Measurements from ENCODE around the gene SMG6.

- TF ChIP-seq CTCF (CRISPR knock-in tag; IDR thresholded peaks at IDR 0.05): no peak
- no peak for TF ChIP-seq POLR2AphosphoS5 (IDR thresholded peaks at IDR 0.05; ENCODE audit: low read depth, low read length)
- TF ChIP-seq MYC (CRISPR knock-in tag; IDR thresholded peaks at IDR 0.05; ENCODE audit: borderline replicate concordance): no peak
- TF ChIP-seq REST (IDR thresholded peaks at IDR 0.05; ENCODE audit: borderline replicate concordance in 1 of 2, low read depth in 1 of 2, low read length in 2 of 2): no peak
- no peak for TF ChIP-seq ZSCAN31 (CRISPR knock-in tag; IDR thresholded peaks at IDR 0.05; ENCODE audit: low read depth)
Observed at GRCh38 chr17:2203818-2204217, 99.8 kb downstream of the SMG6 start.

All from HepG2 (cell line).